ENCODE measurements around the gene TRIM59. TPM values are rescaled to one million over a fixed set of nuclear protein-coding genes. Genes with fewer than 3 reads are reported as not detected.

Gene TRIM59
- total and polyA plus RNA-seq, 12 donors, result 0.32 to 10.1 (median 1.0) TPM

- intact Hi-C loops (cut with DNase I), result no loop called here
- no peak overlapping the region for H3K27ac ChIP-seq
- TF ChIP-seq, protein P1, sequence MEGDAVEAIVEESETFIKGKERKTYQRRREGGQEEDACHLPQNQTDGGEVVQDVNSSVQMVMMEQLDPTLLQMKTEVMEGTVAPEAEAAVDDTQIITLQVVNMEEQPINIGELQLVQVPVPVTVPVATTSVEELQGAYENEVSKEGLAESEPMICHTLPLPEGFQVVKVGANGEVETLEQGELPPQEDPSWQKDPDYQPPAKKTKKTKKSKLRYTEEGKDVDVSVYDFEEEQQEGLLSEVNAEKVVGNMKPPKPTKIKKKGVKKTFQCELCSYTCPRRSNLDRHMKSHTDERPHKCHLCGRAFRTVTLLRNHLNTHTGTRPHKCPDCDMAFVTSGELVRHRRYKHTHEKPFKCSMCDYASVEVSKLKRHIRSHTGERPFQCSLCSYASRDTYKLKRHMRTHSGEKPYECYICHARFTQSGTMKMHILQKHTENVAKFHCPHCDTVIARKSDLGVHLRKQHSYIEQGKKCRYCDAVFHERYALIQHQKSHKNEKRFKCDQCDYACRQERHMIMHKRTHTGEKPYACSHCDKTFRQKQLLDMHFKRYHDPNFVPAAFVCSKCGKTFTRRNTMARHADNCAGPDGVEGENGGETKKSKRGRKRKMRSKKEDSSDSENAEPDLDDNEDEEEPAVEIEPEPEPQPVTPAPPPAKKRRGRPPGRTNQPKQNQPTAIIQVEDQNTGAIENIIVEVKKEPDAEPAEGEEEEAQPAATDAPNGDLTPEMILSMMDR (IDR thresholded peaks at IDR 0.05), result no peak
- no peak for TF ChIP-seq POLR2A (IDR thresholded peaks at IDR 0.05)
- H3K9me3 ChIP-seq (replicated peaks in 1 of 3), result no peaks in the 10 kb centered on the region
- peaks cover 4% of the 10 kb centered on the region for H3K27me3 ChIP-seq
- no peak for DNase-seq
- H3K36me3 ChIP-seq (replicated peaks in 1 of 2), result no peaks in the 10 kb centered on the region
- WGBS, 4 donors, result 83 to 92% (median 89%) methylated on average over 2 of the region's 2 CpGs
- H3K4me1 ChIP-seq (replicated peaks in 1 of 2), result no peaks in the 10 kb centered on the region
- no peak overlapping the region for H3K4me3 ChIP-seq
These were observed 14.7 kb upstream of the TRIM59 start for GRCh38 chr3:160464321-160464720.

- H3K4me1 ChIP-seq (replicated peaks in 1 of 2), result no peaks in the 10 kb centered on the region
- peaks cover 4% of the 10 kb centered on the region for H3K27me3 ChIP-seq
- 67 to 87% (median 79%) methylated on average over 1 to 3 of the region's 3 CpGs for WGBS, 4 donors
- TF ChIP-seq, protein P1 (IDR thresholded peaks at IDR 0.05), result no peak
- TF ChIP-seq POLR2A (IDR thresholded peaks at IDR 0.05), result no peak
- no peak for DNase-seq
- intact Hi-C loops (cut with DNase I), result no loop called here
- H3K9me3 ChIP-seq (replicated peaks in 1 of 3), result no peaks in the 10 kb centered on the region
- no peak overlapping the region for H3K4me3 ChIP-seq
- no peaks in the 10 kb centered on the region for H3K36me3 ChIP-seq (replicated peaks in 1 of 2)
- no peak overlapping the region for H3K27ac ChIP-seq
These were observed 10.4 kb upstream of the TRIM59 start for GRCh38 chr3:160460033-160460432.

DNA sequence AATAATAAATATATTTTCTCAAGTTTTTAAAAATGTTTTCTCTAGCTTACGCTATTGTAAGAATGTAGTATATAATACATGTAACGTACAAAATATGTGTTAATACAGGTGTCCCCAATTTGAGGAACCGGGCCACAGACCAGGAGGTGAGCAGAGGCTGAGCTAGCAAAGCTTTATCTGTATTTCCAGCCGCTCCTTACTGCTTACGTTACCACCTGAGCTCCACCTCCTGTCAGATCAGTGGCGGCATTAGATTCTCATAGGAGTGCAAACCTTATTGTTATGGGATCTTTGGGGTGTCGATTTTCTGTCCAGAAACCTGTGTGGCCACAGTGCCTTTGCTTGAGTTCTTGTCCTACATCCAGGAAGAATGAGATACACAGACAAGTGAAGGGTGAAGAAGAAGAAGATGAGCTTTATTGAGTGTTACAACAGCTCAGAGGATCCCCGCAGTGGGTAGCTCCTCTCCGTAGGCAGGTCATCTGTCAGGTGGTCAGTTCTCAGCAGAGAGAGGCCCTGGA, 9.9 kb upstream of the TRIM59 start:
- no peaks in the 10 kb centered on the region for H3K4me1 ChIP-seq (replicated peaks in 1 of 2)
- DNase-seq, result no peak
- WGBS, 4 donors, result 86 to 92% (median 91%) methylated on average over 9 of the region's 9 CpGs

GRCh38 chr3:160458151-160458550, 8.6 kb upstream of the TRIM59 start:
- Histone ChIP-seq H3K36me3 (replicated peaks in 1 of 2) (no peaks in the 10 kb centered on the region), H3K4me1 (replicated peaks in 1 of 2) (no peaks in the 10 kb centered on the region), H3K4me3 (no peak overlapping the region), H3K9me3 (replicated peaks in 1 of 3) (no peaks in the 10 kb centered on the region), H3K27me3 (no peaks in the 10 kb centered on the region), H3K27ac (no peak overlapping the region)
- intact Hi-C loops (cut with DNase I), result no loop called here
- no peak for TF ChIP-seq POLR2A (IDR thresholded peaks at IDR 0.05)
- TF ChIP-seq, protein P1 (IDR thresholded peaks at IDR 0.05), result no peak
- 78 to 88% (median 81%) methylated on average over 4 of the region's 4 CpGs for WGBS, 4 donors
- DNase-seq, result no peak

More for the DNA sequence above, 9.9 kb upstream of the TRIM59 start:
- Histone ChIP-seq H3K36me3 (replicated peaks in 1 of 2) (no peaks in the 10 kb centered on the region), H3K27me3 (peaks cover 4% of the 10 kb centered on the region), H3K9me3 (replicated peaks in 1 of 3) (no peaks in the 10 kb centered on the region), H3K4me3 (no peak overlapping the region), H3K27ac (no peak overlapping the region)
- intact Hi-C loops (cut with DNase I), result no loop called here
- TF ChIP-seq POLR2A (IDR thresholded peaks at IDR 0.05), result no peak
- TF ChIP-seq, protein P1 (IDR thresholded peaks at IDR 0.05), result no peak

Data from adrenal gland (tissue), 12 donors.